ENCODE data around the gene NGEF.

GRCh38 chr2:233040571-233040970 lies 27.5 kb upstream of the NGEF start:
- TF ChIP-seq YY1 (IDR thresholded peaks at IDR 0.05; ENCODE audit: insufficient read depth, insufficient read length) (no peak), SUZ12 (IDR thresholded peaks at IDR 0.05; ENCODE audit: extremely low read depth, insufficient read depth, insufficient read length) (no peak), ZNF274 (IDR thresholded peaks at IDR 0.05; ENCODE audit: low read depth, low read length) (no peak)
